Inferior parietal cortex (tissue), 1 donor: Measurements from ENCODE around the gene NSD2.

ENCODE experiments used
- DNase-seq: peaks from one replicate; pipeline ENCODE4 v3.0.0-alpha.2; 2016; ENCODE audit errors: extremely low spot score

Gene NSD2

DNA sequence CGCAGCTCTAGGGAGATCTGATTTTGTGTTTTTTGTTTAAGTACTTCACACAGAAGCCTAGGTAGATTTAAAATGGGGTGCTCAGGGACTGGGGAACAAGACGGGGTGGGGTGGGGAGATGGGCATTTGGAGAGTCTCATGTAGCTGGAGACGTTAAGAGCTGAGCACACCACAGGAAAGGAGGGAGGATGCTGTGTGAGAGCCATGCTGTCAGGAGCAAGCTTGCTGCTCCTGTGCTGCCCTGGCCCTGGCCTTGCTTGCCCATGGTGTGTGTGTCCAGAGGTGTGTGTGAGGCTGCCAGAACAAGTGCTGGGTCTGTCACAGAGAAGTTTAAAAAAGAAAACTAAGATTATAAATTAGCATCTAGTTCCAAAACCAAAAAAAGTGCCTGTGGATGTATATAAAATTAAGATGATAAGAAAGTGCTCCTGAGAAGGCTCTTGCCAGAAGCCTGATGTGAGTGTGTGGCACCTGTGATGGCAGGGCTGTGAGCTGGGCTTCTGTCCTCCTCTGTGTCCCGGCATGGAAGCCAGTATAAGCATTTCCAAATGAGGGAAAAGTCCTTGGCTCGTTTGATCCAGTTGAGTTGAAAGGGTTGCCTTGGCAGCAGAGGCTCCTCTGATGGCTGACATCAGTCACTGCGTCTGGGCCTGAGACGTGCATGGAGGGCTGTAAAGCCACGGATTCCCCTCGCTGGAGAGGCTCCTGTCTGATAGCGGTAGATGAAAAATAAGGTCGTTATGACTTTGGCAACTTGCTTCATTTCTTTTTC is 74.1 kb downstream of the NSD2 start:
- DNase-seq: no peak

GRCh38 chr4:1945912-1946311 is 74.7 kb downstream of the NSD2 start:
- no peak for DNase-seq

DNA sequence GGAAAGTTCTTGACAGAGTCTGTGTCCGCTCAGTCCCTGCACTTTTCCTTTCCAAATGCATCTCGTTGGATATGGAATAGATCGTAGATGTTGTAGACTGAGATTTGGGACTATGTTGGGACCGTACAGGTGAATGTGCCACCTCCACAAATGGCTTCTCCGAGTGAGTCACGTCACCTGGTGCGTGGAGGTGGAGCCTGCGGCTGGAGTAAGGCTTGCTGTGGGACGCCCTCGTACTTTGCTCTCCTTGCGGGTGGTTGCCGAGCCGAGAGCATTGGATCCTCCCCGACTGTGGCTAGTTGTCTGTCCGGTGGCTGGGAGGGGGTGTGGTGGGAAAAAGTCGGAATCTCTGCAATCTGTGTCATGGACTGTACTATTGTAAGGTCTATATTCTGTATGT is 77.0 kb downstream of the NSD2 start:
- no peak for DNase-seq

- no peak for DNase-seq
Measured at GRCh38 chr4:1948892-1949436, 77.8 kb downstream of the NSD2 start.

DNA sequence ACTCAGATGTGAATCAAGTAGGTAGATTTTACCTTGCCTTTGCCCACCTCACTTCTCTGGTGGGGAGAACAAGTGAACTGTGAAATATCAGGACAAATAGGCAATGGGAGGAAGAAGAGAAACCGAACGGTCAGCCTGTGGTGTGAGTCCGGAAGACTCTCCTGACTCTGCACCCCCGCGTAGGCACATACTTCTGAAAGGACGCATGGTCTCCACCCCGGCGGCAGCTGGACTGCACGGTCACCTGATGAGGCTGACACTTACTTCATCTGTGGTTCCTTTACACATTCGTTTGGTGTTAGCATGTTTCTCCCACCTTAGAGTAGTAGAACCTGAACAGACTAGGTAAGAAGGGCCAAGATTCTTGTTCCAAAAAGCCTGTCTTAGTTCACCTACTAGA is 79.2 kb downstream of the NSD2 start:
- DNase-seq: no peak

DNA sequence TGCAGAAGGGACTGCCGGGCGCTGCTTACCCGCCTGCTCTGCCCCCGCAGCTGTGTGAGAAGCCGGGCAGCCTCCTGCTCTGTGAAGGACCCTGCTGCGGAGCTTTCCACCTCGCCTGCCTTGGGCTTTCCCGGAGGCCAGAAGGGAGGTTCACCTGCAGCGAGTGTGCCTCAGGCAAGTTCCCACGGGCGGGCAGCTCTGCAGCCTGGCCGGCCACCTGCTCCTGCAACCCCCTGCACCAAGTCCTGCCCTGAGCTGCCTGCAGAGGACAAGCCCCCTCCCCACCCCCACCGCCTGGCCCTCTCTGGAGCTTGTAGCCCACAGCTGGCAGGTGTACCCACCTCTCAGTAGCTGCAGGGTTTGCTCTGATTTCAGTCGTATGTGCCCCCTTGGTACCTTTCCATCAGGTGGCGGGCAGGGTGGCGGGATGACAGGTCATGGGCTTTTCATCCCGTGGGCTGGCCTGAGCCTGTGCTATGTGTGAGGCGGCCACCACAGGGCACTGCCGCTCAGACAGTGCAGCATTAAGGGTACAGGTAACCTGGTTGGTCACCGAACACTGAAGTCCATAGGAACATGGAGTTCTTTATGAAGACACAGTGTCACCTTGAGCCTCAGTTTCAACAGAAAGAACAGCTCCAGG is 81.0 kb downstream of the NSD2 start:
- DNase-seq: no peak

DNA sequence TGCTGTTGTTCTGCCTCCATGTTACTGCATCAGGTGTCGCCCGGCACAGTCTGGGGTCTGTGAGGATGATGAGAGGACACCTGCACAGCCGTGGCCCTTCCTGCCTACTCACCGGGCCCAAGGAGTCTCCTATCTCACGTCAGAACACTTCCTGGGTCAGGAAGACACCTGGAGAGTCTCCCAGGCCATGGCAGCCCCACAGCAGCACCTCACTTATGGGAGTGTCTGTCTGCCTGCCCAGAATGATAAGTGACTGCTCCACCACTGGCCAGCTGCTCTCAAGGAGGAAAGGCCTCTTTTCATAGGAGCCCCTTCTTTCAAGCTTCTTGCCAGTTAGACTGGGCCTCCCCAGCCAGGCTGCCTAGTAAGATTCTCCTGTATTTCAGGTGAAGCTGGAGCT is 81.5 kb downstream of the NSD2 start:
- DNase-seq: no peak

- no peak for DNase-seq
Measured at GRCh38 chr4:1953335-1953734, 82.1 kb downstream of the NSD2 start.

- DNase-seq: no peak
Measured at GRCh38 chr4:1956631-1957030, 85.4 kb downstream of the NSD2 start.

DNA sequence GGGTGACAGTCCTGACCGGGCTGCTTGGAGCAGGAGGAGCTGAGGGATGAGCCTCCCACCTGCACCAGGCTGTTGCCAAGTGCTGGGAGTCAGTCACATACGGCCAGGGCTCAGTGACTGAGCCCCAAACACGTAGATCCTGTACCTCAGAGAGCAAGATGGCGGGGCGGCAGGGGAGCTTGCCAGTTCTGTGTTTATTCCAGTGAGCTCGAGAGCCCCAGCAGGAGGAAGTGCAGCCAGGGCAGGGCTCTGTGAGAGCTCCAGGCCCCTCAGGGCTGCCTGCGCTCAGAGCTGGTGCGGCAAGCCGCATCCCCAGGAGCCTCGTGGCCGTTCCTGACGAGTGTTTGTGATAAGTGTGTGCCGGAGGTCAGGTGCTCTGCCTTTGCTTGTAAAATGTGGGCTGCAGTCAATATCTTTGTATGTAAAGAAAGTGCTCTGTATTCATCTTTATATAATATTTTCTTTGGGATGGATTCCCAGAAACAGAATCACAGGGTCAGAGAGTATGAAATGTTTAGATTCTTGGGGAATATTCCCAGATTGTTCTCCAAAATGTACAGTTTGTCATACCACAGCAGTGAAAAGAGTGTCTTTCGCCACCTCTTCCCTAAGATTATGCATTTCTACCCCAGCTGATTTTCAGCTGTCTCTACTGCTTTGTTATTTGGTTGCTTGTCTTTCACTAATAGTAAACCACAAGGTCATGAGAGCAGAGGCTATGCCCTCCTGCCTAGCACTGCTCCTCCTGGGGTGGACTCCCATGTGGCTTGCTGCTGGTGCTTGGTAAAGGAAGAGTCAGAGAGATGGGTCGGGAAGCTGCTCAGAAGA is 87.3 kb downstream of the NSD2 start:
- DNase-seq: no peak

DNA sequence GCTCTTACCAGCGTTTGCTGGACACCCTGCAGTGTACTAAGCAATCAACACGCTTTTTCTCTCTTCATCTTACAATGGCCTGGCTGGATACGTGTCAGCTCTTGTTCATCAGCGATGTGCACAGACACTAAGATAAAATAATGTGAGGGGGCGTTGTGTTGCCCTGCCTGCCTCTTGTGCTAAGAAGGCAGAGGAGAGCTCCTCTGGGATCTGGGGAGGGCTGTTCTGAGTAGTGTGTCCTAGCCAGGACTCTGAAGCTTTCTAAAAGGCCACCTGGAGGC is 87.9 kb downstream of the NSD2 start:
- no peak for DNase-seq

DNA sequence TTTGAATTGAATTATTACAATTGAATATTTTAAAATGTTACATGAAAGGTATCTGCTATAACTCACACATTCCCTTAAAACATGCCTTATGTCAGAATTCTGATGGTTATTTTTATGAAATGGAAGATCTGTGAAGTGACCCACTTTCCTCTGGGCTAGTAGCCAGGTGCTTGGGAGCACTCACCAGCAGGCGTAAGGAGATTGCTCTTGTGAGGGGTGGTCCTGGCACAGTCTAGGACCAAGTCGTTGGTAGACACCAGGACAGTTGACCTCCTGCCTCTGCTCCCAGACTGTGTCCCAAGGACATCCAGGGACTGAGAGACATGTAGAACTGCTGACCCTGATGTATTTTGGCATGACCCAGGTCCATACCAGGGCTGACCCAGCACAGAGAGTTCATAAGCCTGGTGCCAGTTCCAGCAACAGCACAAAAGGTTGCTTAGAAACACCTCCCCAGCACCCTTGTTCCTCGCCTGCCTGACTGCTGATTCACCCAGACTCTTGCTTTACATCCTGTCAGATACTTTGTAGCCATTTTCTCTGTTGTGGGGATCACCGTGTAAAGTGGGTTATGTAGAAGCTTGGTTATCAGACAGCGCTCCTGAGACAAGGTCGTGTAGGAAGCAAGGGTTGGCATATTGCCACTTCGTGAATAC is 89.1 kb downstream of the NSD2 start:
- no peak for DNase-seq

GRCh38 chr4:1961038-1961437 is 89.8 kb downstream of the NSD2 start:
- no peak for DNase-seq

DNA sequence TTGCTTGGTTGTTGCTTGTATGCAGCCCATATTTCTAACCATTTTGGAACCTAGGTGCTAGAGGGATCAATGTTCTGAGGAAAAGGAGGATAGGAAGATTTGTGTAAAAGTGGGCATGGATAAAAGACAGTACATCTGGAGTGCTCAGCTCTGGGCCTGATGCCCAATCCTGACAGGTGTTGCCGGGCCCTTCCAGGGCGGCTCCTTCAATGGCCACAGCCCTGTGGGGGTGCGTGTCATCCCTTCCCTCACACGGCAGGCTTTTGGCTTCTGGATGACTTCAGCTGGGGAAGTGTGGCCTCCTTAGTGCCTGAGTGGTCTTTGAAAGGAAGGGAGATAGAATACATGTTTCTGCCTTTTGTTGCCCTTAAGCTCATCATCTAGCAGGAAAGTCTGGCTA is 90.4 kb downstream of the NSD2 start:
- DNase-seq: no peak

GRCh38 chr4:1962980-1963379 is 91.8 kb downstream of the NSD2 start:
- no peak for DNase-seq

GRCh38 chr4:1964443-1964842 is 93.2 kb downstream of the NSD2 start:
- DNase-seq: no peak

GRCh38 chr4:1964971-1965370 is 93.8 kb downstream of the NSD2 start:
- DNase-seq: no peak

DNA sequence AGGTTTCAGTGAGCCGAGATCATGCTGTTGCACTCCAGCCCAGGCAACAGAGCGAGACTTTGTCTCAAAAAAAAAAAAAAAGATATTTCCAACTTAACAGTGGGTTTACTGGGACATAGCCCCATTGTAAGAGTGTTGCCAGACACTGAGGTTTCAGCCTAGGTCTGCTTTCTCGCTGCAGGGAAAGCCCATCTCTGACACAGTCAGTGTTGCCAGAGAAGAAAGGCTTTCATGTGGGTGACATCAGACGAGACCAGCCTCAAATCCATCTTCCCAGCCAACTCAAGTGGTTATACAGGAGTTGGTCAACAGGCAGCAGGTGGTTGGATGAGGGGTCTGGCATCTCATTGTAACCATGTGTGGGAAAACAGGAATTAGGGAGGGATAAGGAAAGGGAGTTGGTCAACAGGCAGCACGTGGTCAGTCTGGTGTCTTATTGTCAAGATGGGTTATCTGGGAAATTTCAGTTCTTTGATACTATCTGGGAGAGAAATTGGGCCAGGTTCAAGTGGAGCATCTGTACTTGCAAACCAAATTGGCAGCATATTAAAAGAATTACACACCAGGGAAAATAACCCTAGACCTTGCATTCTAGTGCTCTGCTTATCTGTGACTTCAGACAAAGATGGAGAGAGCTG is 96.4 kb downstream of the NSD2 start:
- DNase-seq: no peak

GRCh38 chr4:1968686-1969295 is 97.6 kb downstream of the NSD2 start:
- peak; percentile 44 for DNase-seq

DNA sequence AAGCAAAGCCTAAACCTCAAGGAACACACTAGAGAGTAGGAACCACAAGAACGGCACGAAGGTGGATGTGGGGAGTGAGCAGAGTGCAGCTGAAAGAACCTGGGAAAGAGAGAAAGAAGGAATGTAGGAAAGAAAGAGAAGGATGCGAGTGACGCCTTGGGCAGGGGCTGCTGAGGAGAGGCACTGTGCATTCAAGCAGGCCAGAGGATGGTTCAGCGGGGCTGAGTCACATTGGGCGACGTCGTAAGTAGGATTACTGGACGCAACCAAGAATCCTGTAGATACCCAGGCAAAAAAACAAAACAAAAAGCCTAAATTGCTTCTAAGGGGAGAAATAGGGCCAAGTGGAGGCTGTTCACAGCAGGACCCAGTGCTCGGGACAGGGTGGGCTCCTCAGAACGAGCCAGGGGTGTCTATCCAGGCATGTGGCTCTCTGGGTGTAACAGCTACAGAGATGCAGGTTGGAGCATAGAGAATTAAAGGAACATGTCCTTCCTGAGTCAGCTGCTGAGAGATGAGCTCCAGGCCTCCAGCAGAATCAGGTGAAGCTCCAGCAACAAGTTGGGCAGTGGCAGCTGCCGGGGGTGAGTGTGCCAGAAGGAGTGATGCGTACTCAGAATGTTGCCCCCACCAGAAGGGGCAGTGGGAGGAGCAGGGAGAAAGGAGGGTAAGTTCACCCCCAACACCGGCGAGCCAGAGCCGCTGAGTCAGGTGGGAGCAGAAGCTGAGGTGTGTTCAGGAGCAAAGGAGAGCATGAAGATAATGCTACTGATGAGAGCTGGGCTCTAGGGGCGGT is 98.9 kb downstream of the NSD2 start:
- DNase-seq: no peak
